Activated naive CD4-positive, alpha-beta T cell treated with Interleukin-2 at 50 U/mL for 16 hours (primary cell): ENCODE measurements around the gene SH3RF2.
"Not testable (repeated sequence)": the region's sequence is repeated elsewhere in the genome, so short reads cannot be mapped to it uniquely, and the experiment has no call there.

Source experiments
- DNase-seq: peaks from one replicate; pipeline ENCODE4 v3.0.0-alpha.2; 2020

SH3RF2 gene

DNA sequence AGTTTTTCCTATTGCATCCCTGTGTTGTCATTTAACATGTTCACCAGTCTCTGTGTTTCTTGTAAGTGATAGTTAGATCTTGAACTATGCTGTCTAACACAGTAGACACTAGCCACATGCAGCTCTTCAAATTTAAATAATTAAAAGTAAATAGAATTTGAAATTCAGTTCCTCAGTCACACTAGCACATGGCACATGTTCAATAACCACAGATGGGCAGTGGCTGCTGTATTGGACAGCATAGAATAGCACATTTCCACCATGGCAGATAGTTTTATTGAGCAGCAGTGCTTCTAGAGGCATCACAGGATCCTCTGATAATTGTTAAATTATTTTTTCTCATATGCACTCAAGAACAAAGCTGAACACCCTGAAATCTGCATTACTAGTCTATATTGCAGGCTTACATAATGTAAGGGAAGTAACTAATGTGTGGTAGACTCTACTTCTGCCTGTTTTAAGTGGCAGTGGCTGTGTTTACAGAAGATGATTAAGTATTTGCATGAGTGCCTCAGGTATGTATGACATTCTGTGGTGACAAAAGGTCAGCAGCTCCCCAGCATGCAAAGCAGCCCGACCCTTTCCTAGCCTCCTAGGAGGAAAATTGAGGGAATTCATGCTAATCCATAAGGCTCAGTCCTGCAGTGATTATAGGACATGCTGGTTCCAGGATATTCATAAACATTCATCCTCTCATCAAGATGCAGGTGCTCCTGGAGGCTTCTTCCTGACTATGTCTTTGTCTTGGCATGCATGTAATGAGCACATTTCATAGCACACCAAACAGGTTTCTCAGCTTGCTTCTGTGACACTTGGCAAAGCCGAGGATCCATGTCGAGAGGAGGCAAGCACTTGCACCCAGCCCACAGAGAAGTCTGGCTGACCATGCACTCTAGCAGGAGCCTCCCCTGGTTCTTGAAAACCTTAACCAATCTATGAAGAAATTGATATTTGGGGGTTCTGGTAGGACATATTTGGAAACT is 45.5 kb downstream of the SH3RF2 start:
- DNase-seq: no peak

DNA sequence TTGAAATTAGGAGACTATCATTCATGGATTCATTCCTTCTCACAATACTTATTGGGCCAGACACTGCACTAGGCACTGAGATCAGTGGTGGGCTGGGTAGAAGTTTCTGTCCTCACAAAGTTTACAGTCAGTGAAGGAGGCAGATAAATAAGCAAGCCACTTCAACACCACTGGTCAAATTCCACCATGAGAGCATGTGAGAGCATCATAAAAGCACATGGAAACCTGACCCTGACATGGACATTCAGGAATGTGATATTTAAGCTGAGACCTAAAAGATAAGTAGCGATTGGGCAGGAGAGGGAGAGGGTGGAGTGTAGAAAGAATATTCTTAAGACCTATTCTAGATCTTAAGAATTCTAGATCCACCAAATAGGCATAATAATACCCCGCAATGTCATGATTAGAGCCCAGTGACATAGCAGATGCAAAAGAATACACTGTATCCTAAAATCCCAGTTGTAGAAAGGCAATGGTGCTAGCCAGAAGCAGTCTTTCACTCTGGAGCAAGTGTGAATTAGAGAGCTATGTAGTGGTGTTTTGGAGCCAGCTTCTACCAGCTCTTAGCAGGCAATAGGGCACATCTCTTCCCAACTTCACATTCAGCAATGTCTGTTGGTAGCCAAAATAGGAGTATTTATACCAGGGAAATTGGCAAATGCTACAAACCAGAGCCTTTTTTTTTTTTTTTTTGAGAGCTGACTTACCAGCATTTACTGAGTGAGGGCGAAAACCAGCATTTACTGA is 46.4 kb downstream of the SH3RF2 start:
- DNase-seq: no peak

DNA sequence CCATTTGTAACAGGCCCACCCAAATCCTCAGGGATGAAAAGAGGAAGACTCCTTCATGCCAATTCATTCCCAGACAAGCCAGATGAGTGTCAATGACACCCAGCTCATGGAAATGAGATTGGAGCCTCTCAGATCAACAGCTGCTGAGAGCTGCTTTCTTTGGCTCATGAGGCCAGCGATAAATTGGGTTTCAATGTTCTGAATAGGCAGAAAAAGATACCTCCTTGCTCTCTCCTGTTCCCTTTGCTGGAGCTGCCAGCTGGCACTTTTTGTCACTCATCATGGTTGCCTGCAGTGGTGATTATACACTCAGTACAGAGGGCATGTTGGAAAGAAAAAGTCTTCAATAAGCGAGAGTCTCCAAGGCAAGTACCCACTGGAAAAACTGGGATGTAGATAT is 47.1 kb downstream of the SH3RF2 start:
- DNase-seq: no peak

DNA sequence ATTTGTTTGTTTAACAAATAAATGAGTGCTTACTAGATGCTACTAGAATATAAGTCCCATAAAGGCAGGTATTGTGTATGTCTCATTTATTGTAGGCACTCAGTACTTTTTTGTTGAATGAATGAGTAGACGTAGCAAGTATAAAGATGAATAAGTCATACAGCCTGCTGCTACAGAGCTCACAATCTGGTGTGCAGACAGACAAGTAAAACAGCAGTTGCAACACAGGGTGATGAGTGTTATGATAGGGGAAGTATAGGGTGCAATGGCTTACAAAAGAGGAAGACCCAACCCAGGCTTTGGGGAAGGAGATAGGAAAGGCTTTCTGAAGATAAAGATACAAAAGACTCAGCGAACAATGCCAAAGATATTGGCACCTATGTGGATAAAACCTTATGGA is 47.7 kb downstream of the SH3RF2 start:
- DNase-seq: no peak

DNA sequence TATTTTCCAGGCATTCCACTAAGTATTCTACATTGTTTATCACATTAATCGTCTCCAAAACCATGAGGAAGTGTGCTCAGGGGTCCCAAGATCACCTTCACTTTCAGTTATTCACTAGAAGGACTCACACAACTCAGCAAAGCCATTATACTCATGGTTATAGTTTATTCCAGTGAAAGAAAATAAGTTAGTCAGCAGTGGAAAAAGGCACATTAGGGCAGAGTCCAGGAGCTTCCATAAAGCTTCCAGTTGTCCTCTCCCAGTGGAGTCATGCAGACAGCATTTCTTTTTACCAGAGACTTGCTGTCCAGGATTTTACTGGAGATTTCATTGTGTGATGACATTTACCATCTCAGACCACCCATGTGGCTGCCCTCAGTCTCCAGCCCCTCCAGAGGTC is 51.5 kb downstream of the SH3RF2 start:
- DNase-seq: no peak

DNA sequence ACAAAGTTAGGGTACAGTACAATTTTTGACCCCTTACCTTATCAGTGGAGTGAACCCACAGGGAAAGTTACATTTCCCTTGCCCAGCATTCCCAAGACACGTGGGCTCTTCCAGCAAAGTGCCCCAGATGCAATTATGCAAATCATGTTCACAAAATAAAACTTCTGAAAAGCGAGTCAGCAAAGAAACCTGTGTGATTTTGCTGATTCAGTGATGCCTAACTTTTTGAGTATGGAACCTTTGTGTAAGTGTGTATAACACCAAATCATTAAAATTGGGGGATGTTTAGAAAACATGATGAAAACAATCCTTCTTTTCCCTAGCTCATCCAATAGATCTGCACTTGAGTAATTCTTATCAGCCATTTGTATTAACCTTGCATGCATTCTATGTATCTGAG is 52.6 kb downstream of the SH3RF2 start:
- DNase-seq: no peak

DNA sequence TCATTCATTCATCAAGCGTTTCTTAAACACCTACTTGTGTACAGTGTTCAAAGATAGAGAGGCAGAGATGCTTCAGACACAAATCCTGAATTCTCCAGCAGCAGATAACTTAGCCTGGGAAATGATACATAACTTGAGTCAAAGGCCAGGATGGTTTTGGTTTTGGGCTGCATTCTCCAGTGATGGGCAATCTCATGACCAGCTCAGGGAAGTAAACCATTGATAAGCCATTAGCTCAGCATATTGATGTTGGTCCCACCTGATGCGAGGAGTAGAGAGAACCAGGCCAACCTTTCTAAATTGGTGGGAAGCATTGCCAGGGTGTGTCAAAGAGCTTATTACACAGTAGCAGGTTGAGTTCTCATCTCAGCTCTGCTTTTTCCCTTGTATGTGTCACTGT is 53.0 kb downstream of the SH3RF2 start:
- no peak for DNase-seq

DNA sequence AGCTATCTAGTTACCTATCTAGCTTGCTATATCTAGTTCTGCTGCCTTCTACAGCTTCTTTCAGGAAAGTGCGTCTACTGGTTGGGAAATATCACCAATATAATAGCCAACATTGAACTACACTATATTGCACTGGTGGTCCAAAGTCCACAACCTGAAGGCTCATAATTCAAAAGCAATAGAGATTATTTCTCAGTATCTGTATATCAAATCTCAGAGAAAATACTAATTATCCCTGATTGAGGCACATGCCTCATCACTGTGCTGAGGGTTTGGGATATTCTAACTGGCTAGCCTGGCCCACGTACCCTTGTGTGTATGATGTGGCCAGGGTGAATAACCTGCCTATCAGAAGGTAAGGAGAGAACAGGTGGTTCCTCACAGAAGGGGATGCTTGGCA is 53.8 kb downstream of the SH3RF2 start:
- DNase-seq: no peak

DNA sequence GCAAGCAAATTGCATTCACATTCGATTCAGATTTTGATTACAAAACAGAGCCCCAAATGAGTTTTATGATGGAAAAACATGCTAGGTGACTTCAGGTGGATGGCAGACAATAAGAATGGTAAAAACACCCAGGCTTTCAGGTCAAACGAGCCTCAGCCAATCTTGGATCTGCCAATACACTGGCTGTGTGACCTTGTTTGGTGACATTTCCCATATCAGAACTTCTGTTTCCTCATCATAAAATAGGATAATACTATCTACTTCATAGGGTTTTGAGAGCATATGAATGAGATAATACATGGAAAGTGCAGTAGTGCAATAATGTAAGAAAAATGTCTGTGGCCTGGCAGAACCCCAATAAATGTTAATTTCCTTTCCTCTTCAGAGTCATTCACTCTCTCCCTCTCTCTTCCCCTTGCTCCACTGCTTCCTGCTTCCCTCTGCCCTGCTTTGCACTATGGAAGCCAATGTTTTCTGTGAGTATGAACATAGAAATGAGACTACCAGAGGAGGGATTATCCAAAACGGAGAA is 54.7 kb downstream of the SH3RF2 start:
- no peak for DNase-seq

DNA sequence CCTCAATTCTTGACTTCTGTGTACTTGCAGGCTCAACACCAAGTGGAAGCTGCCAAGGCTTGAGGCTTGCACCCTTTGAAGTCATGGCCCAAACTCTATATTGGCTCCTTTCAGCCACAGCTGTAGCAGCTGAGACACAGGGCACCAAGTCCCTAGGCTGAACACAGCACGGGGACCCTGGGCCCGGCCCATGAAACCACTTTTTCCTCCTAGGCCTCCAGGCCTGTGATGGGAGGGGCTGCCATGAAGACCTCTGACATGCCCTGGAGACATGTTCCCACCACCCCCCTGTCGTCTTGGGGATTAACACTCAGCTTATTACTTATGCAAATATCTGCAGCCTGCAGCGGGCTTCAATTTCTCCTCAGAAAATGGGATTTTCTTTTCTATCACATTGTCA is 57.2 kb downstream of the SH3RF2 start:
- DNase-seq: not testable (repeated sequence)

DNA sequence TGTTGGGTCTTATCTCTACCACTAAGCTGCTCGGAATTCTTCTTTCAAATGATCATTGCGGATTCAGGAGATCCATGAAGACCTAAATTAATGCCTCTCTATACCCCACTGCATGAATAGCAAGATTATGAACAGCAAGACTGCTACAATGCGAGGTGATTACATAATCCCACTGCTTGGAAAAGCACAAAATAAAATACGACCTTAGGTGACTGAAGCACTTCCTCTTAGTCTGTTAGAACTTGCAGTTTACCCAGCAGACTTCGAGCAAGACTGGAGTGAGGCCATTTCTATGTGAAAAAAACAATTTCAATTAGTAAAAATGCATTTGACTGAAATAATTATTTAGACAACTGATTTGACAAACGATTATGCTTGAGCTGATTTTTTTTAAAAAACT is 59.8 kb downstream of the SH3RF2 start:
- no peak for DNase-seq

DNA sequence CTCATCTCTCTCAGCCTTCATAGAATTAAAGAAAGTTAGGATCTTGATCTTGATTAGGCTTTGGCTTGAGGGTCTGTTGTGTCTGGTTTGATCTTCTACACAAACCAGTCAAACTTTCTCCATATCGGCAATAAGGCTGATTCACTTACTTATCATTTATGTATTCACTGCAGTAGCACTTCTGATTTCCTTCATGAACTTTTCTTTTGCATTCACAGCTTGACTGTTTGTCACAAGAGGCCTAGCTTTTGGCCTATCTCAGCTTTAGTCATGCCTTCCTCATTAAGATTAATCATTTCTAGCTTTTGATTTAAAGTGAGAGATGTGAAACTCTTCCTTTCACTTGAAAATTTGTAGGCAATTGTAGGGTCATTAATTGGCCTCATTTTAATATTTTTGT is 62.8 kb downstream of the SH3RF2 start:
- DNase-seq: no peak

DNA sequence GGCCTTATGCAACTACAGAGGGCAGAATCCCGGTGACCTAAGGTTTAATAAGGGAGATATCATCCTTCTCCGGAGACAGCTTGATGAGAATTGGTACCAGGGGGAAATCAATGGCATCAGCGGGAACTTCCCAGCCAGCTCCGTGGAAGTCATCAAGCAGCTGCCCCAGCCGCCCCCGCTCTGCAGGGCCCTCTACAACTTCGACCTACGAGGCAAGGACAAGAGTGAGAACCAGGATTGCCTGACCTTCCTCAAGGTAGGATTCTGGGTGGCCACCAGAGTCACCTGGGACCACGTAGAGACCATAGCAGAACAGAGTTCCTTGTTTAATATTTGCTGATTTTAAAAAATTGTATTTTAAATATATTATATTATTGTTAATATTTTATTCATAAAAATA is 63.7 kb downstream of the SH3RF2 start:
- no peak for DNase-seq

DNA sequence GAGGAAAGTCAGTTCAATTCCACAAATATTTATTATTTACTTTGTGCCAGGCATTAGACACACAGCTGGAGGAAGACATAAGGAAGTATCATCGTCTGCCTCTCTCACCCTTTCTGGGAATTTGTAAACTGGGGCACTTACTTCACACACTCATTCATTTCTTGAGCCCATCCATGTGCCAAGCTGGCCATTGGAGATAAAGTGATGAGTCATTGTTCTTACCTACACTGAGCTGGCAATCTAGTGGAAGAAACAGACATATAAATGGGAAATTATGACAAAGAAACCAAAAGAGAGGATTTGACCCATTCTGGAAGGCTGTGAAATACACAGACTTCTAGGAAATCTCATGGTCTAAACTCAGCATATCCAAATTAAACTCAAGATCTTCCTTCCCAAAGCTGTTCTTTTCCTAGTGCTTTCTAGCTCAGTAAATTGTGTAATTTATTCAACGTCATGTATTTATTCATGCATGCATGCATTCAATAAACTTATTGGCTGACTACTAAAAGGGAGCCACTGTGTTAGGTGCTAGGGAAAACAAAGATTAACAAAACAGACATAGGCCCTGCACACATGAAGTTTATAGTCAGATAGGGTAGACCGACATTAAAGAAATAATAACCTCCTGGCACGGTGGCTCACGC is 65.3 kb downstream of the SH3RF2 start:
- no peak for DNase-seq

DNA sequence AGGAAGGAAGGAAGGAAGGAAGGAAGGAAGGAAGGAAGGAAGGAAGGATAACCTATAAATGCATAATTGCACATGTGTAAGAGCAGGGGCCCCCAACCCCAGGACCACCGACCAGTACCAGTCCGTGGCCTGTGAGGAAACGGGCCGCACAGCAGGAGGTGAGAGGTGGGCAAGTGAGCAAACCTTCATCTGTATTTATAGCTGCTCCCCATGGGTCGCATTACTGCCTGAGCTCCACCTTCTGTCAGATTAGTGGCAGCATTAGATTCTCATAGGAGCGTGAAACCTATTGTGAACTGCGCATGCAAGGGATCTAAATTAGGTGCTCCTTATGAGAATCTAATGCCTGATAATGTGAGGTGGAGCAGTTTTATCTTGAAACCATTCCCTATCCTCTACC is 66.1 kb downstream of the SH3RF2 start:
- no peak for DNase-seq

DNA sequence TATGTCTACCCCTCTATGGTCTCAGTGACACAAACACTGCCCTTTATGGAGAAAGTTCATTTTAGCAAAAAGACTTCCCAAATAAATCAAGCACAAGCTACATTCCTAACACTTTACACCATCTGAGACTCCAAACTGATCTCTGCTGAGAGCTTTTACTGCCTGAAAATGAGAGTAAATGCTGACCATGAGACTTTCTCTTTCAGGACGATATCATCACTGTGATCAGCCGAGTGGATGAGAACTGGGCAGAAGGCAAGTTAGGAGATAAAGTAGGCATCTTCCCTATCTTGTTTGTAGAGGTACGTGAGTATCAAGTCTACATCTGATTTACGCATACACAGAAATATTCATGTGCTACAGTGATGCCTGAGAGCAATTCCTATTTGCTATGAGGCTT is 67.5 kb downstream of the SH3RF2 start:
- no peak for DNase-seq

DNA sequence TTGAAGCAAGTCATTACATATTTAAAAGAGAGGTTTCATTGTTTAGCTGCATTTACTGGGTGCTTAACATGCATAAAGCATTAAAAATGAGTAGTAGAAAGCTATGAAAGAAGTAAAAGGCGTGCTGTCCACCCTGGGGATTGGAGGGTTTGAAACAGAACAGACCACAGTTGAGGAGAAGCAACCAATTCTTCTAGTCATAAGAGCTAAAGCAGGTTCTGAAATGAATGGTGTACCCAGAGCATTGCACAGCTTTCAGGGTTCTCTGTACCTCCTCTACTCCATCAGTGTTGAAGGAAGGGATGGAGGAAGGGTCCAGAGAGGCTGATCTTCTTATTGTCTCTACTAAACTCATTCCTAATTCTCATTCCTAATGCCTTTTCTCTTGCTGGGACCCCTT is 68.9 kb downstream of the SH3RF2 start:
- no peak for DNase-seq

DNA sequence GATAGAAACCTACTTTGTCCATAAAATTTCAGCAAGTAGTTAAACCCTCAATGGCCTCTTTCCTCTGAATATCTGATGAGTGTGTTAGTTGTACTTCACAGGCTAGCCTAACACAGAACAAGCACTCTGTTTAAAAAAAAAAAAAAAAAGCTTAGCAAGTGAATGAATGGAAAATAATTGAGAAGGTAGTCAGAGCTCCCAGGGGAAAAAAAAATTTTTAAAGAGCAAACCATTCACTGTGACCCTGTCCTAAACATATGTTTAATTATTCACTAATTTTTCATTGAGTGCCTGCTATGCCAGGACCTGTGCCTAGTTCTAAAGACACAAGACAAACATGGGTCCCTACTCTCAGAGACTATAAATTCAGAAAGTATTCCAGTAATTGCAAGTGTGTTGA is 69.3 kb downstream of the SH3RF2 start:
- no peak for DNase-seq

DNA sequence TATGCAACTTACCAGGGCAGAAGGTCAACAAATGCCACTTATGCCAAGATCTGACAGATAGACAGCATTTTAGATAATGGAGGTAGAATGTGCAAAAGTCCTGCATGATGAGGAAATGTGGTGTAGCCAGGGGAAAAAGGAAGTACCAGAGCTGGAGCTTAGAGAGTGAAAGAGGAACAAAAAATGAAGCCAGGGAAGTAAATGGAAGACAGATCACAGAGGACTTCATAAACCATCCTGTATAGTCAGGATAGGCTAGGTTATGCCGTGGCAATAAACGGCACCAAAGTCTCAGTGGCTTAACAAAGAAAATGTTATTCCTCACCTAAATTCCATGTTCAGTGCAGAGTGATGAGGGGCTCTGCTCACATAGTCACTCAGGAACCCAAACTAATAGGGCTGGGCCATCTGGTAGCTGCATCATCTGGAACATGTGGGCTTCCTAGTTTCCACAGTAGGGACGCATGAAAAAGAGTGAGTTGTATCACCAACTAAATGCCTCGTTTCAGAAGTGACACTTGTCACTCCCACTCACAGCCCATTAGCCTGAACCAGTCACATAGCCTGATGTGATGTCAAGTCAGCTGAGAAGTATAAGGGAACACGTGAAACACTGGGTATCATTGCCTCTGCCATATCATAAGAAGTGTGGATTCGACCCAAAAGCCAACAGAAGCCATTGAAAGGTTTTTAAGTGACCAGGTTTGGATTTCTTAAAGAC is 70.3 kb downstream of the SH3RF2 start:
- DNase-seq: no peak

DNA sequence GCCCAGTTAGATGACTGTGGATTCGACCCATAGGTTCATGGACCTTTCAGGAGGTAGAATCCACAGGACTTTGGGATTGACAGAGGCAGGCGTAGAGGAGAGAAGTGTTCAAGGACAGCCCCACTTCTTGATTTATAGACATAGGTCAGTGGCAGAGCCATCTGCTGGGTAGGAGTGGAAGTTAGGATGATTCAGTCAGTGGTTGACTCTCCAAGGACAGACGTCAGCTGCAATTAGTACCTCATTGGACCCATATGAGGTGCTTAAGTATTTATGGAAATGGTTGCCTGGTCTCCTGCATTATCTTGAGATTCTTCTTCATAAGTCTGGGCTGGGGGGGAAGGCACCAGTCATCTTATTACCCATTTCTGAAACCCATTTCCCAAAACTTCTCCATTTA is 70.9 kb downstream of the SH3RF2 start:
- no peak for DNase-seq

DNA sequence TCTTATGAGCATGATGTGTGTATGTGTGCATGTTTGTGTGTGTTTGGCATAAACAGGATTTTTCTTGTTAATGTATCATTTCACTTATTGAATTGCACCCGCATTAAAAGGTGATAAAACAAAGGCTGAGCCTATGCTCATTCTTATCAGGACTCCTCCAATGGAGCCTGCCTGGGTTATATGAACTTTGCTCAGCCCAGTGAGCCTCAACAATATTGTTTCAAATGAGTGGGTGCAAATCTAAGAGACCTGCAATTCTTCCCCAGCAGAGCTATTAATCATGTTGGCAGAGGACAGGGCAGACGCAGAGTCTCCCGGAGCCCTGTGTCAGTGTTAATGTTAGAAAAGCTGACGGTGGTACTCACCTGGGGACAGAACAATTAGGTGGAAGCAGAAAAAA is 71.6 kb downstream of the SH3RF2 start:
- no peak for DNase-seq

DNA sequence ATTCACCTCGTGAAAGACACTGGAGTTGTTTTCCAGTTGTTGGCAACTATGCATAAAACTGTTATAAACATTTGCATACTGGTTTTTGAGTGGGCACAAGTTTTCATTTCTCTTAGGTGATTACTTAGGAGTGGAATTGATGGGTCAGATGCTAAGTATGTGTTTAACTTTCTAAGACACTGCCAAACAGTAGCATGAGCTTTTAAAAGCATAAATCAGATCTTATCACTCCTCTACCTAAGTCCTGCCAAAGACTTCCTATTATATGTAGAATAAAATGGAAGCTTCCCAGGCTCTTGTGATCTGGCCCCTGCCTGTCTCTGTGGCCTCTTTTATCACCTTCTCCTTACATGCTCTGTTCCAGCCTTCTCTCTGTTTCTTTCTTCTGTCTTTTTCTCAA is 72.6 kb downstream of the SH3RF2 start:
- DNase-seq: no peak

DNA sequence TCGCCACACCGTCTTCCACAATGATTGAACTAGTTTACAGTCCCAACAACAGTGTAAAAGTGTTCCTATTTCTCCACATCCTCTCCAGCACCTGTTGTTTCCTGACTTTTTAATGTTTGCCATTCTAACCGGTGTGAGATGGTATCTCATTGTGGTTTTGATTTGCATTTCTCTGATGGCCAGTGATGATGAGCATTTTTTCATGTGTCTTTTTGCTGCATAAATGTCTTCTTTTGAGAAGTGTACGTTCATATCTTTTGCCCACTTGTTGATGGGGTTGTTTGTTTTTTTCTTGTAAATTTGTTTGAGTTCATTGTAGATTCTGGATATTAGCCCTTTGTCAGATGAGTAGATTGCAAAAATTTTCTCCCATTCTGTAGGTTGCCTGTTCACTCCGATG is 74.1 kb downstream of the SH3RF2 start:
- not testable (repeated sequence) for DNase-seq
